HG03025 (cell line): Measurements from ENCODE around the gene DRAXIN.

Experiments
- ATAC-seq: cut with Tn5 transposase; IDR thresholded peaks from one replicate; pipeline ENCODE4 v1.9.1; 2021; ENCODE audit warnings: mild to moderate bottlenecking, moderate library complexity; ENCODE audit not compliant: unreplicated experiment, low FRiP score

The DRAXIN gene

DNA sequence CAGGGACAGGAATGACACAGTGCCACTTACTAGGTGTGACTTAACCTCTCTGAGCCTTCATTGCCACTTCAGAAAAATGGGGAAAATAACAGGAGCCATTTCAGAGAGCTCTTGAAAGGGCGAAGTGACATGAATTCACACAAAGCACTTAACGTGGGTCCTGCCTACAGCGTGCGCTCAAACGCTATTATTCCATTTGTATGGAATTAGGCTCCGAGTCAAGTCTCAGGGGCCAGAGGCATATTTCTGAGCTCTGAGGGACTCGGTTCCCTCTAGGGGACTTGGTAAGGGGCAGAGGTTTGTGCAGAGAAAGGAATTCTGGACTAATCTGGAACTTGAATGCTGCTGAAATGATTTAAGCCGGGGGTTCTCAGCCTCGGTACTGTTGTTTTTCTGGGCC, 14.1 kb downstream of the DRAXIN start:
- no peak for ATAC-seq

DNA sequence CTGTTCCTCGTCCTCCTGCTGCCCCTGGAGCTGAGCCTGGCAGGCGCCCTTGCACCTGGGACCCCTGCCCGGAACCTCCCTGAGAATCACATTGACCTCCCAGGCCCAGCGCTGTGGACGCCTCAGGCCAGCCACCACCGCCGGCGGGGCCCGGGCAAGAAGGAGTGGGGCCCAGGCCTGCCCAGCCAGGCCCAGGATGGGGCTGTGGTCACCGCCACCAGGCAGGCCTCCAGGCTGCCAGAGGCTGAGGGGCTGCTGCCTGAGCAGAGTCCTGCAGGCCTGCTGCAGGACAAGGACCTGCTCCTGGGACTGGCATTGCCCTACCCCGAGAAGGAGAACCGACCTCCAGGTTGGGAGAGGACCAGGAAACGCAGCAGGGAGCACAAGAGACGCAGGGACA, 14.8 kb downstream of the DRAXIN start:
- ATAC-seq = no peak

DNA sequence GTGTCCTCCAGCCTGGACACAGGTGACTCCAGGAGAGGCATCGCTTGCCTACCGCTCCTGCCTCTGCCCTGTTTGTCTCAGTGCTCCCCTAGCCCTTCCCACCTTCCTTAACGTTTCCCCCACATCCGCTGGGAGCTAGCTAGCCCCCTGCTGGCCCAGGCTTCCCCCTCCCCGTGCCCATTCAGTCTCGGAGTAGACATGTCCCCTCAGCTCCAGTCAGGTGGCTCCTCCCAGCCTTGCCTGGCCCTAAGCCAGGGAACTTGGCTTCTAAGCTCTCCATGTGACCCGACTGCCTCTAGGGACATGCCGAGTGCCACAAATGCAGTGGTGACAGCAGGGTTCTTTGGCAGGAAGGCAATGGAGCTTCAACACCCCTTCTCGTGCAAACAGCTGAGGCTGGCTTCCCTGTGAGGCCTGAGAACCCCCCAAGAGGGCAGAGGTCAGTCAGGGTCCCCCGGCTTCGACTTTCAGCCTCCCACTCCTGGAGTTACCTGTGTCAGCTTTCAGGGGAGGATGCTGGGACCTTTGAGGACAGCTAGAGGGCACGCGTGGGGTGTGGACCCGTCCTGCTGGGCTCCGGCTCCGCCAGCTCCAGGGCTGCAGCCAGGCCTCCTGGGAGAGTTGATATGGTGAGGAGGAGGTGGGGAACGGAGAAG, 16.2 kb downstream of the DRAXIN start:
- ATAC-seq = no peak

DNA sequence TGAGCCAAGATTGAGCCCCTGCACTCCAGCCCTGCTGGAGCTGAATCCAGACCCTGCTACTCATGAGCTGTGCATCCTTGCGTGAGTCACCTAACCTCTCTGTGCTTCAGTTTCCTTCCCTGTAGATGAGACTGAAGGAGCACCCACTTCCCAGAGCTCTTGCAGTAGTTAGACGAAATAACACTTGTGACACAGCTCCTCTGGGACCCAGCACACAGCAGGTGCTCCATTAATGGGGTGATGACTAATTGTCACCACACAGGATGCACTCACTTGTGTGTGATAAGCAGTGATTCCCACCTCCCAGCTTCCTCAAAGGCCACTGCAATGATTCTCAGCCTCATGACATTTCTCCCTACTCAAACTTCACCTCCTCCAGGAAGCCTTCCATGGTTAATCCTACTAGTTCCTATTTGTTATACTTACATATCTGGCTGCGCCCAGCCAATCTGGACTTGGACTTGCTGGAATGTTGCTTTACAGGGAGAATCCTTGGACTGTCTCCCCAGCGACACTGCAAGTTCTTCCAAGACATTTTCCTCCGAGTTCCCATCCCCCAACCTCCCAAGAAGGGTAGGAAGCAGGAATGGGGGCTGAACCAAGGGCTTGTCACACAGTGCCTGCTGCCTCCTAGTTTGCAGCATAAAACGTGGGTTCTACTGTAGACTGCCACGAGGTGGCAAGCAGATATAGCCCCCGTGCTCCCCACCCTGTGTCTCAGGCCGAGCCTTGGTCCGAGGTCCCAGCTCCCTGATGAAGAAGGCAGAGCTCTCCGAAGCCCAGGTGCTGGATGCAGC, 17.2 kb downstream of the DRAXIN start:
- no peak for ATAC-seq

DNA sequence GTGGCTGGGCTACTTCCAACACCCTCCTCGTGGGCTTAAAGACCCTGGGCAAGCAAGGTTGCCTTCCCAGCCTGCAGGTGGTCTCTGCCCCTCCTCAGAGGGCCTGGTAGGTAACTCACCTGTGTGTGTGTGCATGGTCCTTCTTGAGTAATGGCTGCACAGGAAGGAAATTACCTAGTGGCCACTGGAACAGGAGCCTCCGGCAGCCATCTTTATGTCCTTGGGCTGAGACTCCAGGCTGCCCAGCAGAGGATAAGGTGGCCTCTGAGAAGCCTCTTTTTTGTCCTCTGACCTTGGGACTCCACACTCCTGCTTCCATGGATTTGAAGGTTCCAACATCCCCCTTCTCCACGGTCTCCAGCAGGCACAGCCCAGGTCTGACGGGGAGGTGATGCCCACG, 20.0 kb downstream of the DRAXIN start:
- no peak for ATAC-seq

DNA sequence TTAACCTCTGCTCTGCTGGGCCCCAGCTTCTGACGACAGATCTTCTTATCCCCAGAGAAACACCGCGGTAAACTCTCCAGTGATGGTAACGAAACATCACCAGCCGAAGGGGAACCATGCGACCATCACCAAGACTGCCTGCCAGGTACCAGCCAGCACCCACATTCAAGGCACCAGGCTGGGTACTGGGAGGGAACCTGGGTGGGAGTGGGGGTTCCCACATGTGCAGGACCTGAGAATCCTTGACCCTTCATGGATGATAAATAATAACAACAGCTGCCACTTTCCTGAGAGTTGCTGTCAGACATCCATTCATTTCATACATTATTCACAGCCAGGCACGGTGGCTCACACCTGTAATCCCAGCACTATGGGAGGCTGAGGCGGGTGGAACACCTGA, 20.8 kb downstream of the DRAXIN start:
- ATAC-seq = no peak

DNA sequence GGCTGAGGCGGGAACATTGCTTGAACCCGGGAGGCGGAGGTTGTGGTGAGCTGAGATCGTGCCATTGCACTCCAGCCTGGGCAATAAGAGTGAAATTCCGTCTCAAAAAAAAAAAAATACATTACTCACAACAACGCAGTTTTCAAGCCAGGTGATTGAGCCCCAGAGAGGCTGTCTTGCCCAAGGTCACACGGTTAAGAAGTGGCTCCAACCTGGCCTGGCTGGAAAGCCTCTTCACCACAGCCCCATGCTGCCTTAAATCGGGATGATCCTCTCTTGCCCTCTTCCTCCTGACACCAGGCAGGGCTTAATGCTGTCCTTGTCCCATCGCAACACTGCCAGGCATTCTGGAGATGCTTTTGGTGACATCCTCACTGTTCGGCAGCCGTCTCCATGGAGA, 21.6 kb downstream of the DRAXIN start:
- no peak for ATAC-seq

DNA sequence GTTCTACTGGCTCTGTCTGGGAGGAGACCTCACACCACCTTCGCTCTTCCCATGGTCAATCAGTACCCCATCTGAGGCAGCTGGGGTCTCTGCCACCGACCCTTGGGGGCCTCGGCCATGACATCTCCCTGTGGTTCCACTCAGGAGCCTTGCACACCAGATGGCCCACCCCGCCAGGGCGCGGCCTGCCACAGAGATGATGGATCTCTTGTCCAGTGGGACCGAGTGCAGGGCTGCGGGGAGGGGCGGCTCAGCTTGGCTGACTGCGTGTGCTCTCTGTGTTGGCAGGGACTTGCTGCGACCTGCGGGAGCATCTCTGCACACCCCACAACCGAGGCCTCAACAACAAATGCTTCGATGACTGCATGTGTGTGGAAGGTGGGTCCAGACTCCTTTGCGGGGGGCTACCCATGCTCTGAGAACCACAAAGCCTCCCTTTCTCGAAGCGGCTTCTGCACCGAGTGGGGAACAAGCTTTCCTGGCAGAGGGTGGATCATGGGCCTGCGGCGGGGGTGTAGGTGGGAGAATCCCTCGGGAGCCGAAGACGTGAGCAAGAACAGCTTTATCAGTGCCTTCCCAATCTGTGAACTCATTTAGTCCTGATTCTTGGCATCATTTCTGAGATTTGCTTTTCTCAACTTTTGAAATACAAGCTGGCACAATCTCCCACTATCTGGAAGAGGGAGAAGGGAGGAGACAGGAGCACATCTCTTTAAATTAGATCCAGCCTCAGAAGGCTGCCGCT, 23.5 kb downstream of the DRAXIN start:
- no peak for ATAC-seq

DNA sequence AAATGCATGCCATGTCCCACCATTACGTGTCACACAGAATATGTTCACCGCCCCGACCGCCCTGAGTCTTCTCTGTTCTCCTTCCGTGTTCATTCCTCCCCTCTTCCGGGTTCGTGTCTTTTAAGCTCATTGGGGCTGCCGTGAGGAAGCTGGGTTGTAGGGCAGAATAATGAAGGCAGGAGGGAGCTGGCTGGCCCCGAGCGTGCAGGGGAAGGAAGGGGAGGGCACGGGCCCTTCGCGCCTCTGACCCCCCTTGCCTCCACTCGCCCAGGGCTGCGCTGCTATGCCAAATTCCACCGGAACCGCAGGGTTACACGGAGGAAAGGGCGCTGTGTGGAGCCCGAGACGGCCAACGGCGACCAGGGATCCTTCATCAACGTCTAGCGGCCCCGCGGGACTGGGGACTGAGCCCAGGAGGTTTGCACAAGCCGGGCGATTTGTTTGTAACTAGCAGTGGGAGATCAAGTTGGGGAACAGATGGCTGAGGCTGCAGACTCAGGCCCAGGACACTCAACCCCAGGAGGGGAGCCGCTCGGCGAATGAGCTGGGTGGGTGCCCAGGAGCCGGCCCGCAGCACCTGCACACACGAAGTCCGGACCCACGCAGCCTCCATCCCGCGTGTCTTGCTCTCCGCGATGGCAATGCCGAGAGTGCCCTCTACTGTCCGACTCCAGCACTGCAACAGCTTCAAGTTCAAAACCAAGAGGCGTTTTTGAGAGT, 28.0 kb downstream of the DRAXIN start:
- no peak for ATAC-seq

DNA sequence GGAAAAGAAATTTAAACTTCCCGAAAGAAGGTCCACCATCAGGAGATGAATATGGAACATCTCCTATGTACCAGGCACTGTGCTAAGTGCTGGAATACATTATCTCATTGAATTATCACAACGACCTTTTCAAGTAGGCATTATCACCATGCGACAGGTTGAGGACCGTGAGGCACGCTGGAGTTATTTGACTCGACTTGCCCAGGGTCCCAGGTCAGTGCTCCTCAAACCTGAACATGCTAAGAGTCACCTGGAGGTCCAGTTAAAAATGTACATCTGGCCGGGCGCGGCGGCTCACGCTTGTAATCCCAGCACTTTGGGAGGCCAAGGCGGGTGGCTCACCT, 28.5 kb downstream of the DRAXIN start:
- ATAC-seq = no peak

DNA sequence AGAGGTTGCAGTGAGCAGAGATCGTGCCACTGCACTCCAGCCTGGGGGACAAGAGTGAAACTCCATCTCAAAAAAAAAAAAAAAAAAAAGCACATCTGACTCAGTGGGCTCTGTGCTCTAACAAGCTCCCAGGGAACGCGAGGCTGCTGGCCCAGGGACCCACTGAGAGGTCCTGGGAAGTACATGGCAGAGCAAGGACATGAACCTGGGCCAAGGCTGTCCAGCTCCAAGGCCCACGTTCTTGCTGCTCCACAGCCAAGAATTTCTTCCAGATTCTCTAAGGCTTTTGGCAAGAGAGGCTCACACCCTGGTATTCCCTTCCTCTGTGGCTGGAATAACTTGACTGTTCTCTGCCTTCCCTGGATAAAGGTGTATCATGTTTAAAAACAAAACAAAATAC, 29.0 kb downstream of the DRAXIN start:
- ATAC-seq = no peak

DNA sequence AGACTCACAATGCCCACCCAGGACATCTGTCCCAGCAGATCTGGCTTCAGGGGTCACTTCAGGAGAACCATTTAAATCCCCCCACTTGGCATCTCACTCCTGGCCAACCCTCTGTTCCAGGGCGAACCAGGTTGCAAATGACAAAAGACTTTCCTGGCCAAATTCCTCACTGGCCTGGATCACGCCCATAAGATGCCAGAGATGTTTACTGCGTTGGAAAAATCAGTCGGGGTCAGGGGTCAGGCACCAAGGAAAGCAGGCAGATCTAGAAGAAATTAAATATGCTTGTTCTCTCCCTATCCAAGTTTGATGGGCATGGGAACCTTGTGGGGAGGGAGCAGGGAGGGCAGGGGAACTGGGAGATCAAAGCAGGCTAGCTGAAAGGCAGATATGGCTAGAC, 29.8 kb downstream of the DRAXIN start:
- no peak for ATAC-seq

DNA sequence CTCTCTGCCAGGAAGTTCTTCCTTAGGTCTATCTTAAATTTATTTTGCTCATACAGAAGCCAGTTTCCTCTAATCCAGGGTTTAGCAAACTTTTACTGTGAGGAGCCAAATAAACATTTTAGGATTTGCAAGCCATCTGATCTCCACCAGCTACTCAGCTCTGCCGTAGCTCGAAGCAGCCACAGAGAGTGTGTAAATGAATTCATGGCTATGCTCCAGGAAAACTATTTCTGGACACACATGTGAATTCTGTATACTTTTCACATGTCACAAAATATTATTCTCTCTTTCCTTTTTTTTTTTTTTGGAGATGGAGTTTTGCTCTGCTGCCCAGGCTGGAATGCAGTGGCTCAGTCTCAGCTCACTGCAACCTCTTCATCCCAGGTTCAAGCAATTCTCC, 31.0 kb downstream of the DRAXIN start:
- ATAC-seq = no peak

DNA sequence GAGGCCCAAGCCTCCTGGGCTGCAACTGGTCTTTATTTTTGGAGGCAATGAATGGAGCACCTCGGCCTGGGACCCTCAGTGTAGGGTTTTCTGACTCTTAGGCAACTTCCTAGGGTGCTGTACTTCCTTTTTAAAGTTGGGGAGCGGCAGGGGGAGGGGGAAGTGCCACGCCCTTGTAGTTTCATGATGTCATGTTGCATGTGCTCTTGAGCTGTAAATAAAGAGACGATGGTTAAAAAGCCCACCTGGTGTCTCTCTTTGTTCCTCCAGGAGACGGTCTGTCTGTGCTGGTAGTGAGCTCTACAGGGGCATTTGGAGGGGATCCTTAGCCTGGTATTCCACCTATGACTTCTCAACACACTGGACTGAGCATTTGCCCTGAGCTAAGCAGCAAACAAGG, 34.1 kb downstream of the DRAXIN start:
- no peak for ATAC-seq

DNA sequence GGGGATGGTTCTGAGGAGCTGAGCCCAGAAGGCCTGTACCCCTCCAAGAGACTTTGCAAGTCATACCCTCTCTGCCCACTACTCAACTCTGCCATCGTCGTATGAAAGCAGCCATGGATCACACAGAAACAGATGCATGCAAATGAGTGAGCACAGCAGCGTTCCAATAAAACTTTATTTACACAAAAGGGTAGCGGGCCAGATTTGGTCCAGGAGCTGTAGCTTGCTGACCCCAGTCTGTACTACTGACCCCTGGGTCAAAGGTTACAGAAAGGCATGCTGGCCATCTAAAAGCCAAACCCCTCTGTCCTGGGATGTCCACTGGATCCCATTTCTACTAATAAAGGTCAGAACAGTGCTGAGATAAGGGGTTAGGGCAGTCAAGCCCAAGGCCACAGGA, 35.6 kb downstream of the DRAXIN start:
- no peak for ATAC-seq

DNA sequence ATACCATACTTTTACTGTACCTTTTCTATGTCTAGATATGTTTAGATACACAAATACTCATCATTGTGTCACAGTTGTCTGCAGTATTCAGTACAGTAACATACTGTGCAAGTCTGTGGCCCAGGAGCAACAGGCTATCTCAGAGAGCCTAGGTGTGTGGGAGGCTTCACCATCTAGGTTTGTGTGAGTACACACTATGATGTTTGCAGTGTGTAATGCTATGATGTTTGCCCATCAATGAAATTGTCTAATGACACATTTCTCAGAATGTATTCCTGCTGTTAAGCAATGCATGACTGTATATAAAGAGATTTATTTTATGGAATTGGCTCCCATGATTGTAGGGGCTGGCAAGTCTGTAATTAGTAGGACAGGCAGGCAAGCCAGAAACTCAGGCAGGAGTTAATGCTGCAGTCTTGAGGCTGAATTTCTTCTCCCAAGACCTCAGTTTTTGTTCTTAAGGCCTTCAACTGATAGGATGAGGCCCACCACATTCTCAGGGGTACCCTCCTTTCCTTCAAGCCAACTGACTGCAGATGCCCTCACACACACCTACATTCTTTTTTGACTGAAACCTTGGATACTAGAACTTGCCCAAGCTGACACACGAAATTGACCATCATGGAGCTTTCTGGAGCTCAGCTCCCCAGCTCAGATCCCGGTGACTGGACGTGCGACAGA, 36.8 kb downstream of the DRAXIN start:
- ATAC-seq = no peak

DNA sequence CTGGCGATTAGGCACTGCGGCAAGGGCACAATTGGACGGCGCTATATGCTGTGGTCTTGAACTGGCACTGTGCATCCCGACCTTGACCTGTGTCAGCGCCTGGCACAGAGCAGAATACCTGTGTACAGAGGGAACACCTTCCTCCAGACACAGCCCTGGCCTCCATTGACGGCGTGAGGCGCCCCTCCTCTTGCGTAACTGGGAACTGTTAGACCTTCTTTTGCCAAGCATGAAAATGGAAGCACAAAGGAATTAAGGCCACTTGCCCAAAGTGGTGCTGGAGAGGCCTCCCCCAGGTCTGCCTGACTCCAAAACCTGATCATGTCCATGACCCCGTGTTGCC, 37.6 kb downstream of the DRAXIN start:
- ATAC-seq = no peak

DNA sequence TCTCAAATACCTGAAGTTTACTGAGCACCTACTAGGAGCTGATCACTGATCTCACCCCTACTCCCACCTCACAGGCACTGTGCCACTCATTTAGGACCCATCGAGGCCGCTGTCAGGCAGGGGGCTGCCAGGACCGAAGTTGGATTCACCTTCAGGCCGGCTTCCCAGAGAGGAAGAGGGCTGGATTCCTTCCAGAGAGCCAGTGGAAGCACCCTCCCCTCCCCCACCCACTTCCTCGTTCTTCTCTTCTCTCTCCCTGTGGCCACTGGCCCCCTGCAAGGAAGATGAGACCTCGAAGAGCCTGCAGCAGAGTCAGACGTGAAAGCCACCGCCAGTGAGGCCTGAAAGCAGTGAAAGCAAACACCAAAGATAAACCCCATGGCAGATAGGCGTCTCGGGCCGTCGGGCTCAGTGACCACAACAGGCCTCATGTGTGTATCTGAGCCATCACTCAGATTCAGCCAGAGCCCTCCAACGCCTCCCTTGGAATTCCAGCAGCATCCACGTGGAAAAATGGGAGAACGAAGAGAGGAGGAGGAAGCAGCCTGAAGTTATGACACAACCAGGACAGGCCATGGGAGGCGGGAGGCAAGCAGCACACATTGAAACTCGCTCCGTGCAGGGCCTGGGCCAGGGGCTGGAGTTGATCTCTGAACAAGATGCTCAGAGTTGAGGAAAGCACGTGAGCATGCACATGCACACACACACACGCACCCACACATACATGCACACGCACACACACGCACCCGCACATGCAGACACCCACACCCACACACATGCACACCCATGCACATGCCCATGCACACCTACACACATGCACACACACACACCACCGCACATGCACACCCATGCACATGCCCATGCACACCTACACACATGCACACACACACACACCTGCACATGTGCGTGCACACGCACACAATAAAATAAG, 38.3 kb downstream of the DRAXIN start:
- ATAC-seq = no peak

DNA sequence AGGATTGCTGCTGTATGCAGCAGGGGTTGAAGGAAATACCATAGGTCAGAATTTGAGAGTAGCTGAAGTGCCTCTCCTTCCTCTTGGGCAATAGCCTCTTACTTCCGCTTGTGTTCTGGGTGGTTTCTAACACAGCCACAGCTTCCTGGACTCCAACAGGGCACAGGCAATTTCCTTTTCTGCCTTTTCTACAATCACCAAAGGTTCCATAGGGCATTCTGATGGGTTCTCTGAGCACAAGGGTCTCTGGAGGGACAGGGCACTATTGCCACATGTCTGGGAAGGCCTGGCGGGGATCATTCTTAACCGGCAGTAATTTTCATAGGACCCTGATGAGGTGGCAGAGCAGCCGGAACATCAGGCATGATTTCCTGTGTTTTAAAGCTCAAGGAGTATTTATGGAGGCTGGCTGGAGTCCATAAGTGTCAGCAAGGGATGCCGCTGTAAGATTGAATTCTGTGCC, 39.0 kb downstream of the DRAXIN start:
- no peak for ATAC-seq
